Progenitor cell of endocrine pancreas (in vitro differentiated cells): ENCODE results near the gene LAMA1. TPM values are rescaled to one million over a fixed set of nuclear protein-coding genes. Genes with fewer than 3 reads are reported as not detected.

Source experiments
- DNase-seq: peaks from one replicate; pipeline ENCODE4 v3.0.0; 2021; ENCODE audit warnings: low spot score; ENCODE audit not compliant: unreplicated experiment
- H3K27ac Mint-ChIP-seq: 2 replicates; pipeline ENCODE4 v1.8.0; 2021; ENCODE audit warnings: mild to moderate bottlenecking, moderate library complexity, mixed read lengths
- H3K27me3 Mint-ChIP-seq: 2 replicates; pipeline ENCODE4 v1.8.0; 2021; ENCODE audit warnings: mixed read lengths
- H3K36me3 Mint-ChIP-seq: 2 replicates; pipeline ENCODE4 v1.8.0; 2022; ENCODE audit warnings: mixed read lengths; ENCODE audit not compliant: insufficient read depth
- H3K4me1 Mint-ChIP-seq: 2 replicates; pipeline ENCODE4 v1.8.0; 2021; ENCODE audit warnings: low read depth, mixed read lengths
- H3K4me3 Mint-ChIP-seq: 2 replicates; pipeline ENCODE4 v1.8.0; 2021; ENCODE audit warnings: low read depth, mild to moderate bottlenecking, moderate library complexity, mixed read lengths
- H3K9me3 Mint-ChIP-seq: 2 replicates; pipeline ENCODE4 v1.8.0; 2021; ENCODE audit warnings: low read depth, mixed read lengths
- CTCF ChIP-seq: fragments of 200-600 bp; sonication (generic); IDR thresholded peaks from one replicate; pipeline ENCODE4 v1.5.0; 2021; ENCODE audit warnings: antibody characterized with exemption, mild to moderate bottlenecking; ENCODE audit not compliant: unreplicated experiment
- total RNA-seq: library from RNA; stranded (reverse); gene quantifications from 2 replicates; pipeline ENCODE4 v1.2.1, GENCODE V29; 2021

The LAMA1 gene
- total RNA-seq, 1 donor from 2014 or later = 257 TPM

GRCh38 chr18:7000484-7001096 is 117.0 kb downstream of the LAMA1 start:
- no peaks in the 10 kb centered on the region for H3K9me3 Mint-ChIP-seq
- TF ChIP-seq CTCF = peak; percentile 35
- H3K36me3 Mint-ChIP-seq = peaks cover 35% of the 10 kb centered on the region
- peak overlapping the region; percentile 79 for H3K27ac Mint-ChIP-seq
- DNase-seq = no peak
- H3K4me3 Mint-ChIP-seq = no peak overlapping the region
- peaks cover 5% of the 10 kb centered on the region for H3K4me1 Mint-ChIP-seq
- H3K27me3 Mint-ChIP-seq = no peaks in the 10 kb centered on the region

- H3K27me3 Mint-ChIP-seq = no peaks in the 10 kb centered on the region
- no peak for TF ChIP-seq CTCF
- H3K27ac Mint-ChIP-seq = peak overlapping the region; percentile 67
- H3K36me3 Mint-ChIP-seq = peaks cover 34% of the 10 kb centered on the region
- DNase-seq = no peak
- H3K9me3 Mint-ChIP-seq = no peaks in the 10 kb centered on the region
- H3K4me3 Mint-ChIP-seq = no peak overlapping the region
- peaks cover 2% of the 10 kb centered on the region for H3K4me1 Mint-ChIP-seq
These were observed 119.8 kb downstream of the LAMA1 start for GRCh38 chr18:6997808-6998207.

- H3K4me3 Mint-ChIP-seq = no peak overlapping the region
- no peaks in the 10 kb centered on the region for H3K9me3 Mint-ChIP-seq
- H3K27me3 Mint-ChIP-seq = no peaks in the 10 kb centered on the region
- TF ChIP-seq CTCF = no peak
- peaks cover 40% of the 10 kb centered on the region for H3K36me3 Mint-ChIP-seq
- H3K4me1 Mint-ChIP-seq = peaks cover 2% of the 10 kb centered on the region
- no peak for DNase-seq
- peak overlapping the region; percentile 6 for H3K27ac Mint-ChIP-seq
These were observed 122.7 kb downstream of the LAMA1 start for GRCh38 chr18:6994771-6995430.

- H3K4me1 Mint-ChIP-seq = peaks cover 2% of the 10 kb centered on the region
- H3K27me3 Mint-ChIP-seq = no peaks in the 10 kb centered on the region
- no peak overlapping the region for H3K4me3 Mint-ChIP-seq
- peak overlapping the region; percentile 6 for H3K27ac Mint-ChIP-seq
- TF ChIP-seq CTCF = no peak
- peaks cover 34% of the 10 kb centered on the region for H3K36me3 Mint-ChIP-seq
- H3K9me3 Mint-ChIP-seq = no peaks in the 10 kb centered on the region
- no peak for DNase-seq
These were observed 123.4 kb downstream of the LAMA1 start for GRCh38 chr18:6994056-6994770.

GRCh38 chr18:6992761-6993160 is 124.8 kb downstream of the LAMA1 start:
- H3K4me1 Mint-ChIP-seq = no peaks in the 10 kb centered on the region
- no peak overlapping the region for H3K4me3 Mint-ChIP-seq
- no peaks in the 10 kb centered on the region for H3K27me3 Mint-ChIP-seq
- no peak for DNase-seq
- H3K36me3 Mint-ChIP-seq = peaks cover 29% of the 10 kb centered on the region
- H3K9me3 Mint-ChIP-seq = no peaks in the 10 kb centered on the region
- no peak for TF ChIP-seq CTCF
- H3K27ac Mint-ChIP-seq = no peak overlapping the region
